Measurements from ENCODE around the gene GOLGA6C.
"Not testable (repeated sequence)": the region's sequence is repeated elsewhere in the genome, so short reads cannot be mapped to it uniquely, and the experiment has no call there.

GOLGA6C gene

GRCh38 chr15:75309711-75310110 lies 51.6 kb downstream of the GOLGA6C start:
- no peak for TF ChIP-seq CTCF (IDR thresholded peaks at IDR 0.05; ENCODE audit: unreplicated experiment in 3 of 3)
- H3K27ac Mint-ChIP-seq: no peak overlapping the region
- no peaks in the 10 kb centered on the region for H3K4me1 Mint-ChIP-seq
- H3K4me3 Mint-ChIP-seq: no peak overlapping the region
- H3K27me3 Mint-ChIP-seq (ENCODE audit: low read depth): peaks cover 59% of the 10 kb centered on the region
- no peaks in the 10 kb centered on the region for H3K36me3 Mint-ChIP-seq (ENCODE audit: low read depth)
- H3K9me3 Mint-ChIP-seq: no peaks in the 10 kb centered on the region

GRCh38 chr15:75312548-75312947 lies 54.4 kb downstream of the GOLGA6C start:
- not testable (repeated sequence) for H3K36me3 Mint-ChIP-seq (ENCODE audit: low read depth); H3K4me1 Mint-ChIP-seq; H3K9me3 Mint-ChIP-seq; H3K4me3 Mint-ChIP-seq; H3K27ac Mint-ChIP-seq
- peaks cover 38% of the 10 kb centered on the region for H3K27me3 Mint-ChIP-seq (ENCODE audit: low read depth)

- Mint-ChIP-seq H3K27me3 (ENCODE audit: low read depth) (peaks cover 31% of the 10 kb centered on the region), H3K27ac (no peak overlapping the region), H3K9me3 (no peaks in the 10 kb centered on the region), H3K36me3 (ENCODE audit: low read depth) (no peaks in the 10 kb centered on the region), H3K4me3 (no peak overlapping the region), H3K4me1 (no peaks in the 10 kb centered on the region)
- no peak for TF ChIP-seq CTCF (IDR thresholded peaks at IDR 0.05; ENCODE audit: unreplicated experiment in 3 of 3)
Observed at GRCh38 chr15:75313116-75313845, 55.1 kb downstream of the GOLGA6C start.

GRCh38 chr15:75314552-75315290 lies 56.6 kb downstream of the GOLGA6C start:
- no peak for TF ChIP-seq CTCF (IDR thresholded peaks at IDR 0.05; ENCODE audit: unreplicated experiment in 3 of 3)
- Mint-ChIP-seq H3K9me3 (no peaks in the 10 kb centered on the region), H3K36me3 (ENCODE audit: low read depth) (no peaks in the 10 kb centered on the region), H3K4me1 (no peaks in the 10 kb centered on the region), H3K27ac (no peak overlapping the region), H3K27me3 (ENCODE audit: low read depth) (peaks cover 21% of the 10 kb centered on the region), H3K4me3 (no peak overlapping the region)

GRCh38 chr15:75319231-75319897 lies 61.2 kb downstream of the GOLGA6C start:
- H3K36me3 Mint-ChIP-seq (ENCODE audit: low read depth); H3K4me1 Mint-ChIP-seq; H3K9me3 Mint-ChIP-seq; H3K4me3 Mint-ChIP-seq; H3K27ac Mint-ChIP-seq: not testable (repeated sequence)
- H3K27me3 Mint-ChIP-seq (ENCODE audit: low read depth): peaks cover 12% of the 10 kb centered on the region
